Measurements from ENCODE around the gene TXN.
A peak's percentile ranks its signal among the peaks of the same experiment; 100 is the strongest.

TXN gene

DNA sequence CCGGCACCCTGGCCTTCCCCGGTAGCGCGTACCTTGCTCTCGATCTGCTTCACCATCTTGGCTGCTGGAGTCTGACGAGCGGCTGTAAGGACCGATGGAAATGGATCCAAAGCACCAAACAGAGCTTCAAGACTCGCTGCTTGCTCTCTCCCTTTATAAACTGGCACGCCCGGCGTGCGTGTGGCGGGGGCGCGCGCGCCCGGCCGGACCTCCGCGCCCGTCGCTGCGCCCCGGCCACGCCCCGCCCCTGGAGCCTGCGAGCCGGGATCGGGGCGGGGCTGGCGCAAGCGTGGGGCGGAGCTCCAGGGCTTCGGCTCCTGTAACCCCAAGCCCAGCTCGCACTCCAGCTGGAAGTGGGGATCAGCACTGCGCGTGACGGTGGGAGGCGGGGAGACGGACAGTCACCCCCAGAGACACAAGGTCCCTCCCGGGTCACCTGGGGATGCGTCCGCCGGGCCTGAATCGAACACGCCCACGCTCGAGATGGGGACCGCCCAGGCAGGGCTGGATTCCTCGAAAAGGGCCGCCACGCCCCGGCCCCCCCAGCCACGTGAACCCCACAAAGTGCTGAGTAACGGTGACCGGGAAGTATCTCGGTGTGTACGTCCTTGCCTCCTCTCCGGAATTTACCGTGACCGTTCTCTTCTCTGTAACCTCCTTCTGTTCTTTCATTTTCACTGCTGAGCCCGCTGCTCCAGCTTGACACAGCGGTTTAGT is at the start of gene TXN:
TXN (minus strand) TSS at position 128 of the 717 bp plus-strand sequence; CDS start at position 56, 72 bp downstream.
- DNase-seq (ENCODE audit: low spot score): peak; percentile 88

- no peak for DNase-seq (ENCODE audit: low spot score)
Measured at GRCh38 chr9:110303133-110303532, 46.8 kb upstream of the TXN start.

GRCh38 chr9:110298043-110298605 is 41.8 kb upstream of the TXN start:
- no peak for DNase-seq (ENCODE audit: low spot score)

DNA sequence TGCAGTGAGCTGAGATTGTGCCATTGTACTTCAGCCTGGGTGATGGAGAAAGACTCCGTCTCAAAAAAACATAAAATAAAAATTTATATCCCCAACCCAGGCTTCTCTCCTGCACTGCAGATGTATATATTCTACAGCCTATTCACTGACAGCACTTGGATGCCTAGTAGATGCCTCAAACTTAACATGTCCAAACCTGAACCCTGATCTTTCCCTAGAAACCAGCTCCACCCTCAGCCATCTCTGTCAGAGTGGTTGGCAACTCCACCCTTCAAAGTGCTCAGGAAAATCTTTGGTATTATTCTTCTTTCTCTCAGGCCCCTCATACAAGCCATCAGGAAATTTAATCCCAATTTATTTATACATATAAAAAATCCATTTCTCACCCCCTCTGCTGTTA is 36.9 kb upstream of the TXN start:
- no peak for DNase-seq (ENCODE audit: low spot score)

DNA sequence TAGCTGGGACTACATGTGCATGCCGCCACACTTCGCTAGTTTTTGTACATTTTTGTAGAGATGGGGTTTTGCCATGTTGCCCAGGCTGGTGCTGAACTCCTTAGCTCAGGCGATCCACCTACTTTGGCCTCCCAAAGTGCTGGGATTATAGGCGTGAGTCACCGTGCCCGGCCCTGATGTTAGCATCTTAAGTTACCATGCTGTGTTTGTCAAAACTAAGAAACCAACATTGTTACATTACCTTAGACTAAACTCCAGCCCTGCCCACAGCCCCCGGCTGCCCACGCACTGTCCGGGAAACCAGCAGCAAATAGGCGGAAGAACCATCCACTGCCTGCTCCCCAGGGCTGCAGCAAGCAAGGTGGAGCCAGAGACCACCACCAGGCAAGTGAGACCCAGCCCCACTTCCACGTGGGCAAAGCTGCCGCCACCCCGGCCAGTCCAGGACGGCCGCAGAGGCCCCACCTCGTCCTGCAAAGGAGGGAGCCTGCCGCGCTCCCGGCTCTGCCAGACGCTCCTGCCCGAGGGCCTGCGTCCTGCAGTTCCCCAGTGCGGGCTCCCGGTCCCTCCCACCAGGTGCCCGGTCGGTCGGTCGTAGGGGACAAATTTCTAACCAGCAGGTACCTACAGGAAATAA is 35.7 kb upstream of the TXN start:
- no peak for DNase-seq (ENCODE audit: low spot score)

DNA sequence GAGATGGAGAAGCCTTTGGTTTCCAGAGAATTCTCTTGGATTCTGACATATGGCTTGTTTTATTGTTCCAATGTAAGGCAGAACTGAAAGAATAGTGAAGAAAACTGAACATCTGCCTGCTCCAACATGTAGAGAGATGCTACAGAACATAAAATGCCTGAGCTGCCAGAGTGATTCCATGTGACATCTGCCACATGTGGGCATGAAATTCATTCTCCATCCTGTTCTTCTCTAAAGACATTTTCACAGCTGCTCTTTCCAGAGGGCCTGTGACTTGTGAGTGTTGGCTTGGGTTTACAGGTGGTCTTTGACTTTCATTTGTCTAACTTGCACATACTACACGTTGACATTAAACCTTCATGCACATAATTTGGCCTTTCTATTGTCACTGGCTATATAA is 33.7 kb upstream of the TXN start:
- no peak for DNase-seq (ENCODE audit: low spot score)

DNA sequence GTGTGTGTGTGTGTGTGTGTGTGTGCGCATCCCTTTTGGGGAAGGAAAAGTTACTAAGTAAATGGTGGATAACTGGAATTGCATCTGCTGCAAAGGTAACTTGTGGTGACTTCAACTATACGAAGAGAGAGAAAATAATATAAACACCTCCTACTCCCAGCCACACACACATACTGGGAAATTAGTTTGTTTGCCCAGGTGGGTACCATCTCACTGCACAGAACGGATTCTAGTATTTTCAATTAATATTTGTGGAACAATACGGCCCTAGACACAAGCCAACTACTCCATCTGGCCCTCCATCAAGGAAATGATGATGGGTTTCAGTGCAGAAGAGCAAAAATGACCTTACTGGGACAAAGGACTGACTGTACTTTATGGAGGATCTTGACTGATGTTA is 32.2 kb upstream of the TXN start:
- DNase-seq (ENCODE audit: low spot score): no peak

DNA sequence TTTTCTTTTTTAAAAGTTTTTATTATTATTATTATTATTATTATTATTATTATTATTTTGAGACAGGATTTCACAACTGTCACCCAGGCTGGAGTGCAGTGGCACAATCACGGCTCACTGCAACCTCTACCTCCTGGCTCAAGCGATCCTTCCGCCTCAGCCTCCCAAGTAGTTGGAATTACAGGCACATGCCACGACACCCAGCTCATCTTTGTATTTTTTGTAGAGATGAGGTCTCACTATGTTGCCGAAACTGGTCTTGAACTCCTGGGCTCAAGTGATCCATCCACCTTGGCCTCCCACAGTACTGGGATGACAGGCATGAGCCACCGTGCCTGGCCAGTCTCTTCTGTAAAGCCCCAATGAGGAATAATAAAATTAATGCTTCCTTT is 31.0 kb upstream of the TXN start:
- DNase-seq (ENCODE audit: low spot score): no peak

DNA sequence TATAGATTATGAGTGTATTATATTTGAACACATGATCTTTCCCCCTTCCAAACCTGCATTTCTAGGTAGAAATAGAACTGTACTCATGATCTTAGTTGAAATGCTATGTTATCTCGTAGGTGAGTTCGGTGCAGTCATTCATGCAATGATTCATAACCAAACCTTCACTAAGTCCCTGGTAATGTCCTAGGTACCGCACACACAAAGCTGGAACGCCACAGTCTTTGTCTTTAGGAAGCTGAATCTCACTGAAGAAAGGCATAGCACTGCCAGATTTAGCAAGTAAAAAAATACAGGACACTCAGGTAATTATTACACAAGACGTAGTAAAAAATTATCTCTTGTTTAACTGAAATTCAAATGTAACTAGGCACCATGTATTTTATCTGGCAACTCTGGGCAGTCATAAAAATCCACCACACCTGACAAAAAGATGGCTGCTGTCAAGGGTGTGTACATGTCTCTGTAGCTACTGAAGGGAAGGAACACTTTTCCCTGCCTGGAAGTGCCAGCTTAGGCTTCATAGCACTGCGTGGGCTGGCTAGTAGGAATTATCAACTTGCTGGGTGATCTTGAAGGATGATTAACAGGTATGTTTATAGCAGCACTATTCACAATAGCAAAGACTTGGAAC is 28.0 kb upstream of the TXN start:
- DNase-seq (ENCODE audit: low spot score): no peak

DNA sequence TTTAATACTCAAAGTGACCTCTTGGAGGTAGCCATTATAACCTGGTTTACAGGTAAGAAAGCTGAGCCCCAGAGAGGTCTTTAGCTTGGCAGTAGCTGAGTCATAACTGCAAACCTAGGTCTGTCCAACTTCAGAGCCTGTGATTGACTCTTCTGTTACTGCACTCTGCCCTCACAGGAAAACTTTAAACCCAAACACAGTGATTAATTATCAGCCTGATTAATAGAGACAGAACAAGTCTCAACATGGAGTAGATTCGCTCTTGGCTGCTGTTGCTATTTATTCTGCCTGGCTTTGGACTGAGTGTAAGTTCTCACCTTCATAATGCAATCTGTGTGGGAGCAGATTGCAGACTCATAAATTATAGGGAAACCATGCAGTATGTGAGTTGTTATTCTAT is 27.4 kb upstream of the TXN start:
- no peak for DNase-seq (ENCODE audit: low spot score)

GRCh38 chr9:110282739-110283081 is 26.4 kb upstream of the TXN start:
- DNase-seq (ENCODE audit: low spot score): no peak

DNA sequence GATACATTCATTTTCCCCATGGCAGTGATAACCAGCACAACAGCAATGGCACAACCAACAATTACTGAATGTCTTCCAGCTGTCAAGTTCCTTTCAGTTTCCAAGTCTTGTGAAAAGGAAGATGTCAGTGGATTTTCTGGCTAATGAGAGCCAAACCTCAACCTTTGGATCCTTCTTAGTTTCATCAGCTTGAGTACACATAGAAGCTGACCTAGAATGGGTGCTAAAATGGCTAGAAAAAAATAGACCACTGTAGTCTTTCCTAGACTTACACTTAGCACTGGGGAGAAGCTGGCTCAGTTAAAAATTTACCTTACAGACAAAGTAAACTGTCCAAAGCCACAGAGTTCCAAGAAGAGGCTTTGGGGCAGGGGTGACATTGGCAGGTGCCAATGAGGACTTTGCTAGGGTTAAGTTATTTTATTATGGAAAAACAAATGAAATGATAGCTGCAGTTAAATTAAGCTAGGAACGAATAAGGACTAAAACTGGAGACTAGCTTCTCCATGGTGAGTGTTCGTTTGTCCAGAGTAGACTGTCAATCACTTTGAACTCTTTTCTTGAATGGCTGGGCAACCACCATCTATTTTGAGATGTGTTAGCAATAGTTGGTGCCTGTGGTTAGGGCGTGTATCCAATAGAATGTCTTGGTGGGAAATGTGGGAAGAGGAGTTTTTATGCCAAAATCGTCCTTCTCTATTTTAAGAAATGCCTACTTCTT is 25.9 kb upstream of the TXN start:
- DNase-seq (ENCODE audit: low spot score): no peak

GRCh38 chr9:110278080-110278707 is 21.9 kb upstream of the TXN start:
- DNase-seq (ENCODE audit: low spot score): no peak

DNA sequence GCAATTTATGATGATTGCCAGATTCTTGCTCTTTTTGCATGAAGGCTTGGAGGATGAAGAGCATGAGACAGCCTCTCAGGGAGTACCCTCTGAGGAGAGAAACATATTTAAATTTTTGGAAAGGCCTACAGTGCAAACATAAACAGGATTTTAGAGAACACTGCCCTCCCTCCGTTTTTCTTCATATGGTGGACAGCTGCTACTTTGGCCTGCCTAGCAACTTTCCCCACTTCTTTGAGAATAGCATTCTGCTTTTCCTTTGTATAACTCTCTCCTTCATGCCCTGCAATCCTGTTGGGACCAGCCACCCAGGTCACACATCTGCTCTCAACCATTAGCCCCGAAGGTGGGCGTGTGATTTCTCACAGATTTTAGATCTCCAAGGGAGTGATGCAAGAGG is 20.5 kb upstream of the TXN start:
- no peak for DNase-seq (ENCODE audit: low spot score)

GRCh38 chr9:110270211-110270995 is 14.1 kb upstream of the TXN start:
- DNase-seq (ENCODE audit: low spot score): no peak

- no peak for DNase-seq (ENCODE audit: low spot score)
Measured at GRCh38 chr9:110266795-110267194, 10.5 kb upstream of the TXN start.

DNA sequence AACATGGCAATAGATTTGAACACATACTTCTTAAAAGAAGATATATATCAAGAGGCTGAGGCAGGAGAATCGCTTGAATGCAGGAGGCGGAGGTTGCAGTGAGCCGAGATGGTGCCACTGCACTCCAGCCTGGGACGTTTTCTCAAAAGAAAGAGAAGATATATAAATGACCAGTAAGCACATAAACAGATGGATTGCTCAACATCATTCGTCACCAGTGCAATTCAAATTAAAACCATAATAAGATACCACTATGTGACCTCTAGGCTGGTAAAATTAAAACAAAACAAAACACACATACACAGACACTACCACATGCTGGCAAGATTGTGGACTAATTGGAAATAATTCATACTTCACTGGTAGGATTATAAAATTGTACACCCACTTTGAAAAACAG is 5.3 kb upstream of the TXN start:
- DNase-seq (ENCODE audit: low spot score): no peak

- no peak for DNase-seq (ENCODE audit: low spot score)
Measured at GRCh38 chr9:110260911-110261310, 4.6 kb upstream of the TXN start.

DNA sequence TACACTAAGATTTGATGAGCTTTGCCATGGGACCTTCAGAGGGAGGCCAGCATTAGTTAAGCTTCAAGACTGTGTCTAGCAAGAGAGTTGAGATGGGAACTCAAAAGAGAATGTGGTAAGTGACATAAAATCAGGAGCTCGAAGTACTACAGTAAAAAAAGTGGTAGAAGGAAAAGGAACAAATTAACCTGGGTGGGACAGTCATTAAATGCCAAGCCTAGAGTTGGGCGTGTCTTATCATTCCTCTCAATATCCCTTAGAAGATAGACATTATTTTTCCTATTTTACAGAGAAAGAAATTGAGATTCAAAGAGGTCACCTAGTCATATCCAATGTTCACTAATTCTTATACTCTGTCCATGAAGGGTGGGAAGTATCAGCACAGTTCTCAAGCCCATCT is 3.3 kb upstream of the TXN start:
- no peak for DNase-seq (ENCODE audit: low spot score)

DNA sequence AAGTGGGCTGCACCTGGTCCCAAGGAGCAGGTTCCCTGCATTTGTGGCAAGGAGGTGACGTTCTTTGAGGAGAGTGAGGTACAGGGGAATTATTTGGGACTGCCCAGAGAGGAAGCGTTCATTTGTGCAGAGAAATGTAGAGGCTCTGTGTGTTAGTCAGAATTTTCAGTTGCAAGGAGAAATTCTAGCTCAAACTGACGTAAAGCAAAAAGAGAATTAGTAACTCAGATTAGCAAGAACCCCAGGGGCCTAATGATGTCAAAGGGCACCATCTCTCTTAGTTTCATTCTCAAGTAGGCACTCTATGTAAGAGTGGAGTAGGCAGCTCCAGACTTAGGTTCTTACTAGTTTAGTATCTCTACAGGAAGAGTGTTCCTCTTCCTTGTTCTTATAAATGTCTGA is 2.4 kb upstream of the TXN start:
- no peak for DNase-seq (ENCODE audit: low spot score)

DNA sequence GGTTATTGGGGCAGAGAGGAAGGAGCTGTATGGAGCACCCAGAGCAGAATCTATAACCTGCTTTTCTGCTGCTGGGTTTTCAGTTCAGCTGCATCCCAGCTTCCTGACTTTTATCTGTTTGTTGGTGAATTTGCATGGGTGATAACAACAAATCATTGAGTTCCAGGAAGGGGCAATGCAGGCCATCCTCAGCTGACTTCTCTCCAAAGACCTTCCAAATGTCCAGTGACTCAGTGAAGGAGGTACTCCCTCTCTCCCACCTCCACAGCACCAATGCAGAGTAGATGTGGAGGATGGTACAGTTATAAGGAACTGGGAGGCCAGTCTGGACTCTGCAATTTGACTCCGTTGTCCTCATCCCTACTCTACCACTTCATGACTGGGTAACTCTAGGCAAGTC is 1.6 kb upstream of the TXN start:
- DNase-seq (ENCODE audit: low spot score): no peak
